GM23338 (cell line): ENCODE measurements around the gene ADCYAP1.

Experiments
- CREB1 ChIP-seq: fragments of 250-450 bp; sonication (Bioruptor Pico); IDR thresholded peaks from 2 replicates; pipeline ENCODE4 v1.5.0; 2020; ENCODE audit warnings: low read depth, mild to moderate bottlenecking, moderate library complexity
- CTCF ChIP-seq, 2 experiments: fragments of 200-600 bp in 1 of 2; sonication (generic) in 1 of 2; conservative IDR thresholded peaks; 2 replicates each; pipeline versions ENCODE4 v1.5.1 to v1.6.1; 2016 to 2017; ENCODE audit warnings: antibody characterized with exemption in 2 of 2, low read depth in 2 of 2, mild to moderate bottlenecking in 2 of 2, moderate library complexity in 1 of 2
- ETS1 ChIP-seq: IDR thresholded peaks from 2 replicates; pipeline ENCODE4 v1.6.1; 2016; ENCODE audit warnings: antibody characterized with exemption
- EZH2 ChIP-seq: fragments of 200-600 bp; sonication (generic); IDR thresholded peaks from one replicate; pipeline ENCODE4 v1.8.0; 2017; ENCODE audit warnings: antibody characterized with exemption, mild to moderate bottlenecking, low read depth; ENCODE audit not compliant: unreplicated experiment
- EZH2phosphoT487 ChIP-seq: fragments of 200-600 bp; sonication (generic); IDR thresholded peaks from one replicate; pipeline ENCODE4 v1.8.1; 2018; ENCODE audit warnings: antibody characterized with exemption; ENCODE audit not compliant: unreplicated experiment
- JUNB ChIP-seq: IDR thresholded peaks from one replicate; pipeline ENCODE4 v1.6.1; 2016; ENCODE audit warnings: antibody characterized with exemption; ENCODE audit not compliant: unreplicated experiment
- POLR2AphosphoS5 ChIP-seq: IDR thresholded peaks from 2 replicates; pipeline ENCODE4 v1.6.1; 2016; ENCODE audit warnings: antibody characterized with exemption, low read depth
- STAT1 ChIP-seq: IDR thresholded peaks from one replicate; pipeline ENCODE4 v1.6.1; 2016; ENCODE audit warnings: antibody characterized with exemption; ENCODE audit not compliant: unreplicated experiment
- TF ChIP-seq, protein P1 (sequence below): IDR thresholded peaks from one replicate; pipeline ENCODE4 v1.6.1; 2018; ENCODE audit warnings: antibody characterized with exemption; ENCODE audit not compliant: unreplicated experiment

- TF ChIP-seq CTCF (conservative IDR thresholded peaks at IDR 0.05; ENCODE audit: low read depth in 2 of 2): no peak
- TF ChIP-seq POLR2AphosphoS5: no peak
- TF ChIP-seq ETS1: no peak
- TF ChIP-seq, protein P1, sequence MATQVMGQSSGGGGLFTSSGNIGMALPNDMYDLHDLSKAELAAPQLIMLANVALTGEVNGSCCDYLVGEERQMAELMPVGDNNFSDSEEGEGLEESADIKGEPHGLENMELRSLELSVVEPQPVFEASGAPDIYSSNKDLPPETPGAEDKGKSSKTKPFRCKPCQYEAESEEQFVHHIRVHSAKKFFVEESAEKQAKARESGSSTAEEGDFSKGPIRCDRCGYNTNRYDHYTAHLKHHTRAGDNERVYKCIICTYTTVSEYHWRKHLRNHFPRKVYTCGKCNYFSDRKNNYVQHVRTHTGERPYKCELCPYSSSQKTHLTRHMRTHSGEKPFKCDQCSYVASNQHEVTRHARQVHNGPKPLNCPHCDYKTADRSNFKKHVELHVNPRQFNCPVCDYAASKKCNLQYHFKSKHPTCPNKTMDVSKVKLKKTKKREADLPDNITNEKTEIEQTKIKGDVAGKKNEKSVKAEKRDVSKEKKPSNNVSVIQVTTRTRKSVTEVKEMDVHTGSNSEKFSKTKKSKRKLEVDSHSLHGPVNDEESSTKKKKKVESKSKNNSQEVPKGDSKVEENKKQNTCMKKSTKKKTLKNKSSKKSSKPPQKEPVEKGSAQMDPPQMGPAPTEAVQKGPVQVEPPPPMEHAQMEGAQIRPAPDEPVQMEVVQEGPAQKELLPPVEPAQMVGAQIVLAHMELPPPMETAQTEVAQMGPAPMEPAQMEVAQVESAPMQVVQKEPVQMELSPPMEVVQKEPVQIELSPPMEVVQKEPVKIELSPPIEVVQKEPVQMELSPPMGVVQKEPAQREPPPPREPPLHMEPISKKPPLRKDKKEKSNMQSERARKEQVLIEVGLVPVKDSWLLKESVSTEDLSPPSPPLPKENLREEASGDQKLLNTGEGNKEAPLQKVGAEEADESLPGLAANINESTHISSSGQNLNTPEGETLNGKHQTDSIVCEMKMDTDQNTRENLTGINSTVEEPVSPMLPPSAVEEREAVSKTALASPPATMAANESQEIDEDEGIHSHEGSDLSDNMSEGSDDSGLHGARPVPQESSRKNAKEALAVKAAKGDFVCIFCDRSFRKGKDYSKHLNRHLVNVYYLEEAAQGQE: no peak
- TF ChIP-seq EZH2phosphoT487: no peak
- no peak for TF ChIP-seq CREB1 (CRISPR knock-in tag)
- TF ChIP-seq EZH2: peak; percentile 12
- TF ChIP-seq STAT1: no peak
- TF ChIP-seq JUNB: no peak
Measured at GRCh38 chr18:907115-907884, 2.6 kb downstream of the ADCYAP1 start.
